K562 (cell line): Measurements from ENCODE around the gene ZNF358. TPM values are rescaled to one million over a fixed set of nuclear protein-coding genes. Genes with fewer than 3 reads are reported as not detected.

Source experiments
- ATF1 ChIP-seq, 2 experiments: fragments of 450-650 bp in 1 of 2; IDR thresholded peaks; 2 replicates each; pipeline ENCODE4 v1.6.1; 2016; ENCODE audit warnings: missing compliant biosample characterization in 1 of 2, missing genetic modification characterization in 1 of 2
- BRD9 ChIP-seq: fragments of 450-650 bp; IDR thresholded peaks from 2 replicates; pipeline ENCODE4 v1.6.1; 2018; ENCODE audit warnings: low read depth; ENCODE audit not compliant: partially characterized antibody
- CEBPG ChIP-seq, 3 experiments: fragments of 200-800 bp in 1 of 3; sonication (Bioruptor generic) in 1 of 3; sonication (generic) in 1 of 3; formaldehyde crosslinking in 1 of 3; IDR thresholded peaks in 2 of 3; conservative IDR thresholded peaks in 1 of 3; 2 replicates each; pipeline versions ENCODE4 v1.6.1 to v1.8.0; 2016 to 2022; ENCODE audit warnings: missing compliant biosample characterization in 2 of 3, missing genetic modification characterization in 2 of 3, mild to moderate bottlenecking in 1 of 3, missing genetic modification reagents in 1 of 3
- FOXM1 ChIP-seq, 2 experiments: fragments of 450-650 bp in 1 of 2; sonication (generic) in 1 of 2; formaldehyde crosslinking in 1 of 2; IDR thresholded peaks; 2 replicates each; pipeline versions ENCODE4 v1.6.1 to v1.9.0; 2017 to 2022; ENCODE audit warnings: low read depth in 2 of 2, mild to moderate bottlenecking in 2 of 2, missing genetic modification reagents in 1 of 2, moderate library complexity in 1 of 2
- HINFP ChIP-seq: fragments of 450-650 bp; conservative IDR thresholded peaks from 2 replicates; pipeline ENCODE4 v1.6.1; 2016; ENCODE audit warnings: missing genetic modification characterization, low read depth, mild to moderate bottlenecking, control low read depth, missing compliant biosample characterization
- HOXB6 ChIP-seq: fragments of 250-450 bp; sonication (Bioruptor Pico); IDR thresholded peaks from 2 replicates; pipeline ENCODE4 v1.5.1; 2022; ENCODE audit warnings: mild to moderate bottlenecking, borderline replicate concordance
- KDM4B ChIP-seq, 2 experiments: fragments of 450-650 bp in 1 of 2; sonication (generic) in 1 of 2; IDR thresholded peaks; 2 replicates each; pipeline ENCODE4 v1.6.1; 2016 to 2017; ENCODE audit warnings: borderline replicate concordance in 2 of 2, antibody characterized with exemption in 1 of 2, low read depth in 1 of 2, mild to moderate bottlenecking in 1 of 2
- SAFB ChIP-seq: fragments of 200-400 bp; formaldehyde crosslinking; IDR thresholded peaks from 2 replicates; pipeline ENCODE4 v1.6.1; 2017; ENCODE audit warnings: low read depth, low read length, borderline replicate concordance
- TAF9B ChIP-seq: fragments of 450-650 bp; IDR thresholded peaks from 2 replicates; pipeline ENCODE4 v1.6.1; 2018; ENCODE audit warnings: mild to moderate bottlenecking; ENCODE audit not compliant: partially characterized antibody
- TGIF2 ChIP-seq: sonication (generic); formaldehyde crosslinking; IDR thresholded peaks from 2 replicates; pipeline ENCODE4 v1.8.1; 2022; ENCODE audit warnings: mild to moderate bottlenecking, missing genetic modification reagents, moderate library complexity
- THAP7 ChIP-seq: fragments of 250-450 bp; sonication (Bioruptor Pico); IDR thresholded peaks from 2 replicates; pipeline ENCODE4 v1.5.0; 2021
- ZNF518B ChIP-seq: fragments of 250-450 bp; sonication (Bioruptor Pico); IDR thresholded peaks from 2 replicates; pipeline ENCODE4 v1.5.0; 2021; ENCODE audit warnings: mild to moderate bottlenecking, moderate library complexity
- polyA plus RNA-seq, 8 experiments: library from polyadenylated mRNA; depleted of rRNA in 4 of 8; stranded (reverse) in 5 of 8; unstranded in 3 of 8; fragments of >200 nt; fragmentation: Nextera tagmentation in 2 of 8; fragmentation: Illumina TruSeq in 1 of 8; extraction: Ambion mirVana in 2 of 8; extraction: Trizol in 1 of 8; gene quantifications; 2 replicates each; pipeline versions ENCODE4 v1.2.1 to v1.2.3, GENCODE V29; 2011 to 2014; ENCODE audit warnings: inconsistent platforms in 1 of 8, missing spikeins in 1 of 8
- total RNA-seq, 7 experiments: library from RNA; depleted of rRNA in 6 of 7; stranded (reverse); fragments of >200 nt in 6 of 7; fragmentation: Illumina TruSeq in 2 of 7; extraction: Trizol in 2 of 7; gene quantifications; 2 replicates each; pipeline versions ENCODE4 v1.2.1 to v1.2.3, GENCODE V29; 2011 to 2021; ENCODE audit warnings: low replicate concordance in 1 of 7
- TF ChIP-seq, protein P1 (sequence below): fragments of 250-450 bp; sonication (Bioruptor Pico); IDR thresholded peaks from 2 replicates; pipeline ENCODE4 v1.9.0; 2021; ENCODE audit warnings: mild to moderate bottlenecking, inconsistent platforms

Gene ZNF358
- total and polyA plus RNA-seq, 9 of the 15 experiments (the other 6 are each of a cell fraction or from before 2014, with no cell fraction given), result 0.04 to 17.2 (median 4.9) TPM

GRCh38 chr19:7535047-7535997 lies 19.4 kb downstream of the ZNF358 start, which contains the start of gene PNPLA6 (continued):
- TF ChIP-seq ZNF518B (CRISPR knock-in tag), result no peak
- peak; percentile 50 for TF ChIP-seq ATF1 (CRISPR knock-in tag; IDR thresholded peaks at IDR 0.05)
- TF ChIP-seq ATF1 (tag; IDR thresholded peaks at IDR 0.05), result peak; percentile 98
- TF ChIP-seq CEBPG (CRISPR knock-in tag; IDR thresholded peaks at IDR 0.05), result peak; percentile 33; the same call in 1 of the 2 replicates
- no peak for TF ChIP-seq CEBPG (tag; conservative IDR thresholded peaks at IDR 0.05 in 1 of 2, IDR thresholded peaks at IDR 0.05 in 1 of 2)
- TF ChIP-seq THAP7 (CRISPR knock-in tag), result peak; percentile 70; the same call in 1 of the 2 replicates
- peak; percentile 31; the same call in 1 of the 2 replicates for TF ChIP-seq FOXM1 (IDR thresholded peaks at IDR 0.05; ENCODE audit: low read depth)
- no peak for TF ChIP-seq FOXM1 (CRISPR knock-in tag; IDR thresholded peaks at IDR 0.05; ENCODE audit: low read depth)
- peak; percentile 93 for TF ChIP-seq HINFP (tag)
- TF ChIP-seq HOXB6 (CRISPR knock-in tag), result no peak
- TF ChIP-seq SAFB, result no peak
- TF ChIP-seq, protein P1, sequence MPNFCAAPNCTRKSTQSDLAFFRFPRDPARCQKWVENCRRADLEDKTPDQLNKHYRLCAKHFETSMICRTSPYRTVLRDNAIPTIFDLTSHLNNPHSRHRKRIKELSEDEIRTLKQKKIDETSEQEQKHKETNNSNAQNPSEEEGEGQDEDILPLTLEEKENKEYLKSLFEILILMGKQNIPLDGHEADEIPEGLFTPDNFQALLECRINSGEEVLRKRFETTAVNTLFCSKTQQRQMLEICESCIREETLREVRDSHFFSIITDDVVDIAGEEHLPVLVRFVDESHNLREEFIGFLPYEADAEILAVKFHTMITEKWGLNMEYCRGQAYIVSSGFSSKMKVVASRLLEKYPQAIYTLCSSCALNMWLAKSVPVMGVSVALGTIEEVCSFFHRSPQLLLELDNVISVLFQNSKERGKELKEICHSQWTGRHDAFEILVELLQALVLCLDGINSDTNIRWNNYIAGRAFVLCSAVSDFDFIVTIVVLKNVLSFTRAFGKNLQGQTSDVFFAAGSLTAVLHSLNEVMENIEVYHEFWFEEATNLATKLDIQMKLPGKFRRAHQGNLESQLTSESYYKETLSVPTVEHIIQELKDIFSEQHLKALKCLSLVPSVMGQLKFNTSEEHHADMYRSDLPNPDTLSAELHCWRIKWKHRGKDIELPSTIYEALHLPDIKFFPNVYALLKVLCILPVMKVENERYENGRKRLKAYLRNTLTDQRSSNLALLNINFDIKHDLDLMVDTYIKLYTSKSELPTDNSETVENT (CRISPR knock-in tag), result no peak
- TF ChIP-seq BRD9, result no peak
- no peak for TF ChIP-seq TGIF2 (CRISPR knock-in tag)
- peak in 1 of 2 experiments; percentile 86; a peak in 1 of 4 replicates for TF ChIP-seq KDM4B (IDR thresholded peaks at IDR 0.05; ENCODE audit: borderline replicate concordance in 2 of 2, low read depth in 1 of 2)
- no peak for TF ChIP-seq TAF9B
